ENCODE data around the gene CPE.
"Not testable (repeated sequence)": the region's sequence is repeated elsewhere in the genome, so short reads cannot be mapped to it uniquely, and the experiment has no call there.

Gene CPE

DNA sequence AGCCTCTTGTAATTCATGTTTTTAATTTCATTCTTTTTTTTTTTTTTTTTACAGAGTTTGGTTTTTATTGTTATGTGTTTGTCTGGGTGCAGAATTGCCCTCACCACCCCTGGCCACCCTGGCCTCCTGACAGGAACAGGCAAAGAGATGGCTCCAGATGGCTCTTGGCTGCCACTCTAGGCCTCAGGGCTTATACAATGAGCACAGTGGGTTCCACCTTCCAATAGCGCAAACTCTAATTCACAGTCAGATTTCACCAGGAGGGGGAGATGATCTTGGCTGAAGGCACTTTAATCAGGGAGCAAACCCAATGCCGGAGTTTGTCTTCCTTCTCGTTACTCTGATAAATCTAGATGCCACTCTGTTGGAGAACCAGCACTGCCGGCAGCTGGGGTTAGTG lies 24.8 kb downstream of the CPE start:
- no peak for DNase-seq (ENCODE audit: low read depth in 1 of 2, low spot score in 1 of 2)

- DNase-seq (ENCODE audit: low read depth in 1 of 2, low spot score in 1 of 2) = no peak
These were observed 25.3 kb downstream of the CPE start for GRCh38 chr4:165404080-165404479.

- DNase-seq (ENCODE audit: low read depth in 1 of 2, low spot score in 1 of 2) = no peak
These were observed 25.9 kb downstream of the CPE start for GRCh38 chr4:165404696-165405095.

GRCh38 chr4:165410214-165410613 lies 31.4 kb downstream of the CPE start:
- no peak for DNase-seq (ENCODE audit: low read depth in 1 of 2, low spot score in 1 of 2)

DNA sequence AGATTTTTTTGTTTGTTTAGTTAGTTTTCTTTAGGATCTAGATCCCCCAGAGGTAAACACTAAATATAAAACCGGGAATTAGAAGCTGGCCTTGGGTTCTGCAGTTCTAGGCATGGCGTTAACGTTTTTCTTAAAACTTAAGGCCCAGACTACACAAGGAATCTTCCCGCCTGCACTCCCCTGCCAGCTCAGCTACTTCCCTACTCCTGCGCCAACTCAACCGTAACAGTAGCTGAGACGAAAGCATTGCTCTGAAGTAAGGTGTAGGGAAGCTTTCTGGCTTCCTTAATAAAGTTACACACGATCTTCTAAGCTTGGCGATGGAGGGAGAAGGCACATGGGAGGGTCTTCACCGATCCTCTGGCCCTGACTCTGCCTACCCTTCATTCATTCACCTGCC lies 37.1 kb downstream of the CPE start:
- DNase-seq (ENCODE audit: low read depth in 1 of 2, low spot score in 1 of 2) = no peak

DNA sequence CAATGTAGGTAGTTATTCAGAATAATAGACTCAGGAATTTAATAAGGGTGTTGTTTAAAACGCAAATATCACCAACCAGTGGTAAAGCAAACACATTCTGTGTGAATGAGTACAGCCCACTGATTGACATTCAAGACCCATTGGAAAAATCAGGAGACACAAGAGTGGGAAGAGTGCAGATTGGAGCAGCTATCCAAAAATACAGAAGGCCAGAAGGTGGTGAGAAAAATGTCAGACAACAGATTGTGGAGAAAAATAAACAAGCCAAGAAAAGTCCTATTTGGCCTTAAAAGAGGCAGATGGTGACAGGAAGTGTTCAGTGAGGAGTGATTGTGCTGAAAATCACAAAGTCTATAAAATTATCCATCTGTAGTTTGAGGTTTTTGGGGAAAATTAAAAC lies 39.3 kb downstream of the CPE start:
- no peak for DNase-seq (ENCODE audit: low read depth in 1 of 2, low spot score in 1 of 2)

DNA sequence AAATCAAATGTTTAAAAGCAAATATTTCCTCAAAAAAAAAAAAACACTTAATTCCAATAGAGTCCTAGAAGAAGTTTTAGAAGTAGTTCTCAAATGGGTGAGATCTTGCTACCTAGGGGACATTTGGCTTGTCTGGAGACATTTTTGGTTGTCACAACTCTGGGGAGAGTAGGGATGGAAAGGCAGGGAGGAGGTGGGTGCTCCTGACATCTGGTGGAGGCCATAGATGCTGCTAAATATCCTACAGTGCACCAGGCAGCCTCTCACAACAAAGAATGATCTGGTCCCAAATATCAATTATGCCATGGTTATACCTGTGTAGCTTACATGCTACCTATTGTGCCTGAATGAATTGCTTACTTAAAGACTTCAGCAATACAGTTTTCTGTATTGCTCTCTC lies 46.8 kb downstream of the CPE start:
- no peak for DNase-seq (ENCODE audit: low read depth in 1 of 2, low spot score in 1 of 2)

DNA sequence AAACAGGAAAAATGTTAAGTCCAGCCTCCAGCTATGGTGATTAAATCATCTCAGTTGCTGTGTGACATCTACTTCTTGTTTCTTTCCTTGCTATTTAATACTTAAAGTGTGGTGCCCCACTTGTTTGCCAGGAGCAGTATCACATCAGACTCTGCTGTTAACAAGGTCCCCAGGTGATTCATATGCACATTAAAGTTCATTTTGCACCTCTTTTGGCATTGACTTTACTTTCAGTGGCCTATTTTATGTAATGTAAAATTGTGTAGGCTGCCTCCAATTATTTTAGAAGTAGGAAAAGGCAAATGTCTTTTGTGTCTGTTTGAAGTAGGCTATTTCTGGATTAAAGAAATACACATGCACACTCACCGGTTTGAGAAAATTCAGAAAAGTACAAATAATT lies 47.5 kb downstream of the CPE start:
- no peak for DNase-seq (ENCODE audit: low read depth in 1 of 2, low spot score in 1 of 2)

GRCh38 chr4:165426823-165427222 lies 48.0 kb downstream of the CPE start:
- no peak for DNase-seq (ENCODE audit: low read depth in 1 of 2, low spot score in 1 of 2)

GRCh38 chr4:165428957-165429356 lies 50.1 kb downstream of the CPE start:
- DNase-seq (ENCODE audit: low read depth in 1 of 2, low spot score in 1 of 2) = no peak

GRCh38 chr4:165433529-165433928 lies 54.7 kb downstream of the CPE start:
- DNase-seq (ENCODE audit: low read depth in 1 of 2, low spot score in 1 of 2) = no peak

GRCh38 chr4:165437691-165438090 lies 58.9 kb downstream of the CPE start:
- no peak for DNase-seq (ENCODE audit: low read depth in 1 of 2, low spot score in 1 of 2)

DNA sequence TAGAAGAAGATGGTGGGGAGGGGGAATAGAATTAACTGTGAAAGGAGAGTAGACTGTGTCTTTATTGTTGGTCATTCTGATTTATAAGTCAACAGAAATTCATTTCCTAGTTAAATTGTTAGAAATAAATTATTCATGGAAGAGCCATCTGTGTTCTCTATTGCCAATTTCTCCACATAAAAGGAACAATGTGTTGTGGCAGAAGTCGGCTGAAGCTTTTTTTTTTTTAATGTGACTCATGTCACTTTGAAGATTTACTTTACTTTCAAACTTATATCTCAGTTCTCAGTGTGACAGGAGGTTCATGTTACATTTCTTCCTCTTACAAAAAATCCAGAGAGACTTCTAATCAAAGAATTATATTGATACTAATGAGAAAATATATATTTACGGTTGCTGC lies 60.5 kb downstream of the CPE start:
- DNase-seq (ENCODE audit: low read depth in 1 of 2, low spot score in 1 of 2) = no peak

GRCh38 chr4:165439981-165440380 lies 61.2 kb downstream of the CPE start:
- no peak for DNase-seq (ENCODE audit: low read depth in 1 of 2, low spot score in 1 of 2)

- DNase-seq (ENCODE audit: low read depth in 1 of 2, low spot score in 1 of 2) = no peak
These were observed 61.8 kb downstream of the CPE start for GRCh38 chr4:165440415-165441158.

GRCh38 chr4:165443276-165443675 lies 64.5 kb downstream of the CPE start:
- DNase-seq (ENCODE audit: low read depth in 1 of 2, low spot score in 1 of 2) = no peak

DNA sequence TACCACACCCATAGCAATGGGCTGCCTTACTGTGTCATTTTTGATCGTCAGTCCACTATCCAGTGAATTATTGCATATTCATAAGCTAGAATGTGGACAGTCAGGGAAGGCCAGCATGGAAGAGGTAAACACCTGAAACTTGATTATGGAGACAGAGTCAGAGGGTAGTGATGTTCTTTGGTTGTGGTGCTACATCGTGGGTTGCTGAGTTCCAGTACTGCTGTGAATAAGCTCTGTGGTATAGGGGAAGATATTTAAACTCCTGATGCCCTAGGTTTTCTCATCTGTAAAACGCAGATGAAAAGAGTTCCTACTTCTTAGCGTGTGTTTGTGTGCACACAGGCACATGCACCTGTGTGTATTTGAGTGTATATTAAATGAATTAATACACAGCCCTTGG lies 69.9 kb downstream of the CPE start:
- DNase-seq (ENCODE audit: low read depth in 1 of 2, low spot score in 1 of 2) = no peak

- no peak for DNase-seq (ENCODE audit: low read depth in 1 of 2, low spot score in 1 of 2)
These were observed 70.5 kb downstream of the CPE start for GRCh38 chr4:165449333-165449732.

DNA sequence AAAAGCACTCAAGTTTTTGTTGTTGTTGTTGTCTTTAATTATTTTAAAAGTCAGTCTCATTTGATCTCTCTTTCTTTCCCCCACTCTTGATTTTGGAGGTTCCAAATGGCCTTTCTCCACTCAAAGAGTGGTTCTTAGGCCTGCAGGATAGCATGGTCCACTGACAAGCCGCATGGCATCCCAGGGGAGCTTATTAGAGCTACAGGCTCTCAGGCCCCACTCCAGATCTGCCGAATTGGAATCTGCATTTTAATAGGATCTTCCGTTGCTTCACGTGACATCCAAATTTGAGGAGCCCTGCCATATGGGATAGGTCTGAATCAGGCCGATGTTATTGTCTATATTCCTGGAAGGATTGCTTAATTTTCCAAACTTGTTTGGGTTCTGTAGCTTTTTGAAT lies 72.1 kb downstream of the CPE start:
- DNase-seq (ENCODE audit: low read depth in 1 of 2, low spot score in 1 of 2) = no peak

DNA sequence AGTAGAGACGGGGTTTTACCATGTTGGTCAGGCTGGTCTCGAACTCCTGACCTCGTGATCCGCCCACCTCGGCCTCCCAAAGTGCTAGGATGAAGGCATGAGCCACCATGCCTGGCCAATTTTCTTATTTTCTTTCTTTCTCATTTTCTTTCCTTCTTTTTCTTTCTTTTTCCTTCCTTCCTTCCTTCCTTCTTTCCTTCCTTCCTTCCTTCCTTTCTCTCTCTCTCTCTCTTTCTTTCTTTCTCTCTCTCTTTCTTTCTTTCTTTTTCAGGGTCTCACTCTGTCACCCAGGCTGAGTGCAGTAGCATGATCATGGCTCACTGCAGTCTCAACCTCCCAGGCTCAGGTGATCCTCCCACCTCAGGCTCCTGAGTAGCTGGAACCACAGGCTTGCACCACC lies 74.3 kb downstream of the CPE start:
- DNase-seq (ENCODE audit: low read depth in 1 of 2, low spot score in 1 of 2) = not testable (repeated sequence)

GRCh38 chr4:165454426-165454825 lies 75.6 kb downstream of the CPE start:
- no peak for DNase-seq (ENCODE audit: low read depth in 1 of 2, low spot score in 1 of 2)

DNA sequence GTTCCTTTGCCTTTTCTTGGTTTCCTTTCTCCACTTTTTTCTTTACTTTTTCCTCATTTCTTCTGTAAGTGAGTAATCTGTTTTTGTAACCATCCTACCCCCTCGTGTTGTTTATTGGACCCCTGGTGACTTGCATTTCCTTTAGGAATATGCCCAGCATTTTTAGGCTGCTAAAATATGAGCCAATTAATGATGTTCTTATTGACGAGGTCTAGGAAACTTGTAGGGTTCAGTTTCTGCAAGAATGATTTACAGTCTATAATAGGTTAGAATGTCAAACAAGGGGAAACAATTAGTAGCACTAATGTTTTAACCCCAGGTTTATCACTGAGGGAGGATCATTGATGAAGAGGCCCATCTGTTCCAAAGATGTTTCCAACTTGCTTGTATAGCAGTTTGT lies 79.0 kb downstream of the CPE start:
- no peak for DNase-seq (ENCODE audit: low read depth in 1 of 2, low spot score in 1 of 2)

DNA sequence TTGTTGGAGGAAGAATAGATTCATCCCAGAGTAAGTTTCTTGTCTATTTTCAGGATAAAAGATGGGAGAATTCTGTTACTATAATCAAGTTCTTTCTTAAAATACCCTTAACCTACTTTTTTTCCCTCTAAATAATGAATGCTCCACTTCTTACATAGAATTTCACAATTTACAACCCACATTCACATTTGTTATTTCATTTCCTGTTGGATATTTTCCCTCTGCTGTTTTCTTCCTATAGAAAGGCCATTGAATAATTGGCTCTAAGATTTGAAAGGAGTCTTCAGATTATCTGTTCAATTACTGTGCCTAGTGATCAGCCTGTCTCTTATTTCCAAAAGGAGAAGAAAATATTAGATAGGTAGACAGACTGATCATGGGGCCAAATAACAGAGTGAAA lies 79.7 kb downstream of the CPE start:
- no peak for DNase-seq (ENCODE audit: low read depth in 1 of 2, low spot score in 1 of 2)
